NCI-H146 (cell line): ENCODE data around the gene LRBA.
A peak's percentile ranks its signal among the peaks of the same experiment; 100 is the strongest.

ENCODE experiments used
- DNase-seq: peaks from one replicate; lab custom pipeline; 2025; lab: John Stamatoyannopoulos, UW

LRBA gene

GRCh38 chr4:150321113-150321512, 694.0 kb downstream of the LRBA start:
- DNase-seq: peak; percentile 25

- DNase-seq: no peak
Observed at GRCh38 chr4:150318971-150319370, 696.1 kb downstream of the LRBA start.

- DNase-seq: no peak
Observed at GRCh38 chr4:150318527-150318926, 696.6 kb downstream of the LRBA start.

GRCh38 chr4:150316332-150317205, 698.5 kb downstream of the LRBA start:
- no peak for DNase-seq

GRCh38 chr4:150315691-150316090, 699.4 kb downstream of the LRBA start:
- DNase-seq: no peak

- DNase-seq: no peak
Observed at GRCh38 chr4:150315175-150315574, 699.9 kb downstream of the LRBA start.

GRCh38 chr4:150314031-150314430, 701.1 kb downstream of the LRBA start:
- no peak for DNase-seq

GRCh38 chr4:150310159-150310895, 704.8 kb downstream of the LRBA start:
- DNase-seq: no peak

- DNase-seq: no peak
Observed at GRCh38 chr4:150308824-150309472, 706.1 kb downstream of the LRBA start.

- DNase-seq: no peak
Observed at GRCh38 chr4:150306719-150307118, 708.4 kb downstream of the LRBA start.

- no peak for DNase-seq
Observed at GRCh38 chr4:150305995-150306394, 709.1 kb downstream of the LRBA start.

GRCh38 chr4:150302553-150302952, 712.5 kb downstream of the LRBA start:
- DNase-seq: no peak

- no peak for DNase-seq
Observed at GRCh38 chr4:150299816-150300215, 715.3 kb downstream of the LRBA start.

- DNase-seq: peak; percentile 34
Observed at GRCh38 chr4:150297861-150298474, 717.1 kb downstream of the LRBA start.

- no peak for DNase-seq
Observed at GRCh38 chr4:150289881-150290280, 725.2 kb downstream of the LRBA start.

GRCh38 chr4:150289198-150289597, 725.9 kb downstream of the LRBA start:
- DNase-seq: no peak

- DNase-seq: no peak
Observed at GRCh38 chr4:150286656-150287055, 728.4 kb downstream of the LRBA start.

- DNase-seq: no peak
Observed at GRCh38 chr4:150283689-150284088, 731.4 kb downstream of the LRBA start.

- no peak for DNase-seq
Observed at GRCh38 chr4:150280975-150281374, 734.1 kb downstream of the LRBA start.

- DNase-seq: no peak
Observed at GRCh38 chr4:150280081-150280895, 734.8 kb downstream of the LRBA start.

- no peak for DNase-seq
Observed at GRCh38 chr4:150278206-150278605, 736.9 kb downstream of the LRBA start.
